CD8-positive, alpha-beta memory T cell (primary cell): ENCODE results near the gene ARMC5. TPM values are rescaled to one million over a fixed set of nuclear protein-coding genes. Genes with fewer than 3 reads are reported as not detected.
"Not testable (repeated sequence)": the region's sequence is repeated elsewhere in the genome, so short reads cannot be mapped to it uniquely, and the experiment has no call there.

ENCODE experiments used
- CTCF ChIA-PET: fragments of 350-600 bp; sonication (Branson Sonifier 250); formaldehyde crosslinking; loops from one replicate; lab custom pipeline; 2021; ENCODE audit warnings: antibody characterized with exemption; lab: Charles Lee
- POLR2A ChIA-PET: fragments of 350-600 bp; sonication (Branson Sonifier 250); formaldehyde crosslinking; loops from one replicate; lab custom pipeline; 2021; ENCODE audit warnings: antibody characterized with exemption; lab: Charles Lee
- DNase-seq, 5 donors: peaks; one replicate each; pipeline versions ENCODE4 v3.0.0 to v3.0.0-alpha.2; 2020 to 2022; ENCODE audit warnings: mixed read lengths in 1 of 5
- H3K27ac ChIP-seq: one replicate; pipeline ENCODE4 v1.7.0; 2013; ENCODE audit warnings: low read depth, mild to moderate bottlenecking, low read length, moderate library complexity
- H3K27me3 ChIP-seq: 2 replicates; pipeline ENCODE4 v1.7.0; 2013; ENCODE audit warnings: low read length, mild to moderate bottlenecking; ENCODE audit not compliant: insufficient read depth, poor library complexity, severe bottlenecking
- H3K36me3 ChIP-seq: 2 replicates; pipeline ENCODE4 v1.7.0; 2013; ENCODE audit warnings: mild to moderate bottlenecking, low read length, moderate library complexity; ENCODE audit not compliant: insufficient read depth
- H3K4me1 ChIP-seq: 2 replicates; pipeline ENCODE4 v1.7.0; 2013; ENCODE audit warnings: mild to moderate bottlenecking, low read length, moderate library complexity; ENCODE audit not compliant: insufficient read depth
- H3K4me3 ChIP-seq: 2 replicates; pipeline ENCODE4 v1.7.0; 2013; ENCODE audit warnings: mild to moderate bottlenecking, low read length
- H3K9me3 ChIP-seq: 2 replicates; pipeline ENCODE4 v1.7.0; 2013; ENCODE audit warnings: mild to moderate bottlenecking, low read length
- H3K27ac Mint-ChIP-seq, 8 donors: one replicate each; pipeline ENCODE4 v1.8.0; 2020 to 2021; ENCODE audit warnings: mixed read lengths in 8 of 8, mild to moderate bottlenecking in 6 of 8, inconsistent platforms in 3 of 8, moderate library complexity in 3 of 8
- H3K27me3 Mint-ChIP-seq, 2 donors: one replicate each; pipeline ENCODE4 v1.8.0; 2020 to 2021; ENCODE audit warnings: mixed read lengths in 2 of 2, mild to moderate bottlenecking in 1 of 2, moderate library complexity in 1 of 2
- H3K36me3 Mint-ChIP-seq, 3 donors: one replicate each; pipeline ENCODE4 v1.8.0; 2020 to 2021; ENCODE audit warnings: mixed read lengths in 3 of 3, inconsistent platforms in 1 of 3, mild to moderate bottlenecking in 1 of 3
- H3K4me1 Mint-ChIP-seq, 3 donors: one replicate each; pipeline ENCODE4 v1.8.0; 2020 to 2021; ENCODE audit warnings: mixed read lengths in 3 of 3, inconsistent platforms in 1 of 3, mild to moderate bottlenecking in 1 of 3
- H3K4me3 Mint-ChIP-seq, 7 donors: one replicate each; pipeline ENCODE4 v1.8.0; 2020 to 2021; ENCODE audit warnings: mixed read lengths in 7 of 7, mild to moderate bottlenecking in 6 of 7, moderate library complexity in 4 of 7, inconsistent platforms in 2 of 7
- H3K9me3 Mint-ChIP-seq, 5 donors: one replicate each; pipeline ENCODE4 v1.8.0; 2020 to 2022; ENCODE audit warnings: mixed read lengths in 5 of 5, mild to moderate bottlenecking in 3 of 5, moderate library complexity in 2 of 5, inconsistent platforms in 1 of 5
- polyA plus RNA-seq: library from polyadenylated mRNA; unstranded; fragments of 300-500 nt; fragmentation: Illumina TruSeq; gene quantifications from one replicate; pipeline ENCODE4 v1.2.3, GENCODE V29; 2021
- total RNA-seq, 2 experiments: library from RNA; stranded (reverse); gene quantifications; one replicate each; pipeline ENCODE4 v1.2.3, GENCODE V29; 2021

Gene ARMC5
- total and polyA plus RNA-seq, 3 experiments from 2014 or later, result 9.8 to 15.9 (median 14.3) TPM

DNA sequence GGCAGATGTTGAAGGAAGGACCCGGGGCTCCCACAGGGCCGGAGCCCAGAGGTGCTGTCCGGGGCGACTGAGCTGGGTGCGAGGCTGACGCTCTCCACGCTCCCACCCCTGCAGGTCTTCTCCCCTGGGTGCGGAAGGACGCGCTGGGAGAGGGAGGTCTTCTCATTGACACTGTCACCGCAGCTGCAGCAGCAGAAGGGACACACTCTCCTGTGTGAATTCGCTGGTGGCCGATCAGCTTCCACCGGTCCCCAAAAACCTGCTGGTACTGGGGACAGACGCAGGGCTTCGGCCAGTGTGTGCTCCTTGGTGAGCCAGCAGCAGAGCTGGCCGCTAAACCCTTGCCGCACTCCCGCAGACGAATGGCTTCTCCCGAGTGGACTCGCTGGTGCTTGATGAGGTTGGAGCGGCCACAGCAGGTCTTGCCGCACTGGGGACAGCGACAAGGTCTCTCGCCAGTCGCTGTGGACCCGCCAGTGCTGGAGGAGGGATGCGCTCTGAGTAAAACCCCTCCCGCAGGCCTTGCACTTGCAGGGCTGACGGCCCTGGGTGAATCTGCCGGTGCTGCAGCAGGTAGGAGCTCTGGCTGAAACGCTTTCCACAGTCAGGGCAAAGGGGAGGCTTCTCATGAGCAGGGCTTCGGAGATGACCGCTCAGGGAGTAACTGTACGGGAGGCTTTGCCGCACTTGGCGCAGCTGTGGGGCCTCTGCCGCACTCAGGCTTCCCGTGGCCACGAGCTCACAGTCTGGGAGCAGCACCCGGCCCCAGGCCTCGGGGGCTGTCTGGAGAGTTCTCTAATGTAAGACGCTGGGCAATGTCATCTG lies 22.9 kb upstream of the ARMC5 start:
- Histone ChIP-seq H3K4me3 (no peak overlapping the region), H3K9me3 (no peaks in the 10 kb centered on the region), H3K27me3 (no peaks in the 10 kb centered on the region), H3K27ac (no peak overlapping the region), H3K36me3 (no peaks in the 10 kb centered on the region), H3K4me1 (no peaks in the 10 kb centered on the region)
- Mint-ChIP-seq H3K27ac (peak overlapping the region in 1 of 8 donors; percentile 57), H3K9me3 (no peaks in the 10 kb centered on the region), H3K4me1 (peaks cover 8 to 9% (median 9%) of the 10 kb centered on the region in 3 donors), H3K4me3 (no peak overlapping the region), H3K27me3 (no peaks in the 10 kb centered on the region), H3K36me3 (no peaks in the 10 kb centered on the region)
- CTCF ChIA-PET, result no interaction called here
- POLR2A ChIA-PET, result no interaction called here
- no peak for DNase-seq

DNA sequence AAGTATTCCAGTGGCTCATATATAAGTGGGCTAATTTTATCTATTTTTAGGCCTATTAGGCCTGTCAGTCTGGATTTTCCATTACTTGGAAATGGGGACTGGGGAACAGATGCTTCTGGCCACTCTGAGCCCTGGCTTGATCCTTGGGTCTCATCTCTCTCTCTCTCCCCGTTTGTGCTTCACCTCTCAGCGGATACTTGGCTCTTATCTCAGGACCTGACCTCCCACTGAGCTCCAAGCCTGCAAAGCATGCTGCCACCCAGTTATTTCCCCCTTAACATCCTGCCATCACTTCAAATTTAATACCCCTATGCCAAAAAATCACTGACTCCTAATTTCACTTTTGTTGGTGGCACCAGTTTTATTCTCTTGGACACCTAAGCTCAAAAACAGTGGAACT lies 20.9 kb upstream of the ARMC5 start:
- no peak overlapping the region for H3K4me3 ChIP-seq
- no peaks in the 10 kb centered on the region for H3K9me3 Mint-ChIP-seq
- H3K27ac Mint-ChIP-seq, result peak overlapping the region in 1 of 8 donors; percentile 1

DNA sequence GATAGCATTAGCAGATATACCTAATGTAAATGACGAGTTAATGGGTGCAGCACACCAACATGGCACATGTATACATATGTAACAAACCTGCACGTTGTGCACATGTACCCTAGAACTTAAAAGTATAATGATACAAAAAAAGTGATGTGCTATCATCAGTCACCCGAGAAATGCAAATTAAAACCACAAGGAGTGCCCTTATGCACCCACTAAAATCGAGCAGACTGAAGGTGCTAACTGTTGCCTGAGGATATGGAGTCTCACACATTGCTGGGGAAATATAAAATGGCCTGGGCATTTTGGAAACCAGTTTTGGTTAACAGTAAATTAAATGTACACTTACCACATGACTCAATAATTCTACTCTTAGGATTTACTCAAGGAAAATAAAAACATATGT lies 20.3 kb upstream of the ARMC5 start:
- H3K36me3 Mint-ChIP-seq, CTCF ChIA-PET, H3K9me3 ChIP-seq, H3K27me3 Mint-ChIP-seq, H3K4me3 ChIP-seq, H3K27ac Mint-ChIP-seq, H3K36me3 ChIP-seq, H3K27ac ChIP-seq, H3K4me1 ChIP-seq, H3K9me3 Mint-ChIP-seq, DNase-seq, POLR2A ChIA-PET, H3K27me3 ChIP-seq: not testable (repeated sequence)
- peak overlapping the region in 1 of 7 donors; percentile 55 for H3K4me3 Mint-ChIP-seq
- H3K4me1 Mint-ChIP-seq, result peaks cover 12 to 19% (median 18%) of the 10 kb centered on the region in 3 donors

More for the DNA sequence above, 20.9 kb upstream of the ARMC5 start:
- Histone ChIP-seq H3K36me3 (no peaks in the 10 kb centered on the region), H3K4me1 (no peaks in the 10 kb centered on the region), H3K27me3 (no peaks in the 10 kb centered on the region), H3K9me3 (no peaks in the 10 kb centered on the region), H3K27ac (no peak overlapping the region)
- ChIA-PET CTCF (no interaction called here), POLR2A (no interaction called here)
- Mint-ChIP-seq H3K36me3 (peaks cover 0 to 2% (median 0%) of the 10 kb centered on the region in 3 donors), H3K27me3 (peaks cover 0 to 1% of the 10 kb centered on the region in 2 donors), H3K4me1 (peaks cover 12 to 19% (median 18%) of the 10 kb centered on the region in 3 donors), H3K4me3 (no peak overlapping the region)
- no peak for DNase-seq

DNA sequence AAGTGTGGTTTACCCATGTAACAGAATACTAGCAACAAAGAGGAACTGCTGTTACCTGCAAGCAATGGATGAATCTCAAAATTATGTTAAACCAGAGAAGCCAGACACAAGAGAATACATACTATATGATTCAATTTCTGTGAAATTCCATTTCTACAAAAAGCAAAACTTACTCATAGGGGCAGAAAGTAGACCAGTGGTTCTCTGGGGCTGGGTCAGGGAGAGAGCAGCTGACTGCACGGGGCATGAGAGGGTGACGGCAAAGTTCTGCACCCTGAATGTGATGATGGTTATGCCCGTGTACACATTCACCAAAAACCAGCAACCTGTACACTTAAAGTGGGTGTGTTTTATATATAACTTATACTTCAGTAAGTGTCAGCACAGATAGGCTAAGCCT lies 19.8 kb upstream of the ARMC5 start:
- DNase-seq, result no peak

DNA sequence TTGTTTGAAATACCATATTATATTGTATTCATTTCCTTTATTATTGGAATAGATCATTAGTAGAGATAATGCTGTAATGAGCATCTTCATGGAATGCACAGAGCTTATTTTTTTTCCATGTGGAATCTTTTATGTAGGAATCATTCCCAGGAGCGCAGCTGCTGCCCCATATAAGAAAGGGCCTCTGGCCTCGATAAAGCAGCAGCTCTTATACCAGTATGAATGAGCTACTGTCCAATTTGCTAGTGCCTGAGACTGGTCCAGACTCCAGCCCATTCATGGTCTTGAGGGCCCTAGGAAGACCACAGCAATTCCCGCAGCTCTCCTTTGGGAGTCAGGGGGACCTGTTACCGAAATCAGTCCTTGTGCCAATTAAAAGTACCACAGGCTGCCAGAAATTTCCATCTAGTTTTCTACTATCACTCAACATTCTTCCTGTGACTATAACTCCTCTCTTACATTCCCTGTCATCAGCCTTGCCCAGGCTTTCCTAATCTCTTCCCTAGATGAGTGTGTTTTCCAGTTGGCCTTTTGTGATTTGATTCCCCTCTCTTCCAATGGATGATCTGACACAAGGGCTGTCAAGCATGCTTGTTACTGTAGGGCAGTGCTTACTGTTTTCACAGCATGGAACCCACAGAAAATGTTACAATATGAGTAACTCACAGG lies 18.7 kb upstream of the ARMC5 start:
- no peak overlapping the region for H3K27ac ChIP-seq
- H3K9me3 ChIP-seq, result no peaks in the 10 kb centered on the region
- Mint-ChIP-seq H3K36me3 (peaks cover 0 to 2% (median 0%) of the 10 kb centered on the region in 3 donors), H3K4me1 (peaks cover 12 to 19% (median 18%) of the 10 kb centered on the region in 3 donors), H3K4me3 (peak overlapping the region in 3 of 7 donors; percentile 34 to 84 (median 40)), H3K9me3 (no peaks in the 10 kb centered on the region), H3K27me3 (peaks cover 0 to 3% of the 10 kb centered on the region in 2 donors), H3K27ac (peak overlapping the region in 1 of 8 donors; percentile 2)
- H3K4me1 ChIP-seq, result no peaks in the 10 kb centered on the region
- no peaks in the 10 kb centered on the region for H3K27me3 ChIP-seq
- no peaks in the 10 kb centered on the region for H3K36me3 ChIP-seq
- ChIA-PET POLR2A (no interaction called here), CTCF (interaction anchor here (1.6 to 3.3 kb wide), 3 partner anchors 9 to 458 kb away, joined by 3 to 17 read pairs (median 3); no protein-coding TSS in a partner anchor)
- no peak for DNase-seq
- no peak overlapping the region for H3K4me3 ChIP-seq

More for the DNA sequence above, 19.8 kb upstream of the ARMC5 start:
- H3K4me1 ChIP-seq, result no peaks in the 10 kb centered on the region
- H3K27me3 Mint-ChIP-seq, result peaks cover 0 to 1% of the 10 kb centered on the region in 2 donors
- H3K27ac Mint-ChIP-seq, result no peak overlapping the region
- no peaks in the 10 kb centered on the region for H3K27me3 ChIP-seq
- H3K9me3 ChIP-seq, result no peaks in the 10 kb centered on the region
- ChIA-PET POLR2A (no interaction called here), CTCF (no interaction called here)
- H3K27ac ChIP-seq, result no peak overlapping the region
- no peaks in the 10 kb centered on the region for H3K36me3 ChIP-seq
- peak overlapping the region in 1 of 7 donors; percentile 55 for H3K4me3 Mint-ChIP-seq
- no peak overlapping the region for H3K4me3 ChIP-seq
- no peaks in the 10 kb centered on the region for H3K9me3 Mint-ChIP-seq
- peaks cover 0 to 2% (median 0%) of the 10 kb centered on the region in 3 donors for H3K36me3 Mint-ChIP-seq
- peaks cover 12 to 19% (median 18%) of the 10 kb centered on the region in 3 donors for H3K4me1 Mint-ChIP-seq

DNA sequence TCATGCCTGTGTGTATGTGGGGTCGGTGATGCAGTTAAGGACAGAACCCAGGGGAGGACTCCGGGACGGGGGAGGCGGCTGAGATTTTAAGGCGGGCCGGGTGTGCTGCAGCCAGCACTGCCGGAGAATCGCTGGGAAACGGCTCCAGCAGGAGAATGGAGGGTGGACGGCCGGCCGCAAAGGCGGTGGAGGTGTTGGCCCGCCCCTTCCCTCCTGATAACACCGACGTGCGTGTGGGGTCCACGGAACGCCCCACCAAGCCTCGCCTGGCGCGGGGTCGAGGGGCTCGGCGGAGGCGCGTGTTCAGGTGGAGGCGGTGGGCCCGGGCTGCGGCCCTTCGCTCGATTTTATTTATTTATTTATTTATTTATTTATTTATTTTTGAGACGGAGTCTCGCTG lies 17.3 kb upstream of the ARMC5 start:
- H3K36me3 Mint-ChIP-seq, result peaks cover 0 to 2% (median 0%) of the 10 kb centered on the region in 3 donors
- H3K4me3 Mint-ChIP-seq, result peak overlapping the region; percentile 66 to 84 (median 78)
- H3K27me3 Mint-ChIP-seq, result peaks cover 0 to 3% of the 10 kb centered on the region in 2 donors
- POLR2A ChIA-PET, result interaction anchor here (0.8 to 1.8 kb wide), 2 partner anchors 17 to 262 kb away, joined by 4 to 6 read pairs; partner anchors contain the start of gene FUS
- H3K4me3 ChIP-seq, result no peak overlapping the region
- H3K36me3 ChIP-seq, result no peaks in the 10 kb centered on the region
- no peaks in the 10 kb centered on the region for H3K4me1 ChIP-seq
- H3K27ac ChIP-seq, result no peak overlapping the region
- H3K27me3 ChIP-seq, result no peaks in the 10 kb centered on the region
- no peaks in the 10 kb centered on the region for H3K9me3 Mint-ChIP-seq
- no peaks in the 10 kb centered on the region for H3K9me3 ChIP-seq
- no peak for DNase-seq
- H3K27ac Mint-ChIP-seq, result peak overlapping the region in 2 of 8 donors; percentile 58 to 59
- CTCF ChIA-PET, result interaction anchor here (0.7 to 3.3 kb wide), 13 partner anchors 9 to 490 kb away, joined by 3 to 24 read pairs (median 4); partner anchors contain the start of genes ARMC5 and HSD3B7
- peaks cover 12 to 19% (median 18%) of the 10 kb centered on the region in 3 donors for H3K4me1 Mint-ChIP-seq

DNA sequence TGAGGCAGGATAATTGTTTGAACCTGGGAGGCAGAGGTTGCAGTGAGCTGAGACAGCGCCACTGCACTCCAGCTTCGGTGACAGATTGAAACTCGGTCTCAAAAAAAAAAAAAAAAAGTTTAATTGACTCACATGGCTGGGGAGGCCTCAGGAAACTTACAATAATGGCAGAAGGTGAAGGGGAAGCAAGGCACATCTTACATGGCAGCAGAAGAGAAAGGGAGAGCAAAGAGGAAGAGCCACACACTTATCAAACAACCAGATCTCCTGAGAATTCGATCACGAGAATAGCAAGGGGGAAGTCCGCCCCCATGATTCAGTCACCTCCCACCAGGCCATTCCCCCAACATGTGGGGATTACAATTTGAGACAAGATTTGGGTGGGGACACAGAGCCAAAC lies 13.4 kb upstream of the ARMC5 start:
- H3K9me3 ChIP-seq, POLR2A ChIA-PET, H3K4me1 ChIP-seq, H3K27me3 ChIP-seq, H3K36me3 Mint-ChIP-seq, H3K4me3 Mint-ChIP-seq, H3K9me3 Mint-ChIP-seq, H3K36me3 ChIP-seq, H3K4me3 ChIP-seq, H3K27ac ChIP-seq, H3K27me3 Mint-ChIP-seq, DNase-seq, CTCF ChIA-PET: not testable (repeated sequence)
- Mint-ChIP-seq H3K4me1 (peaks cover 6 to 15% (median 11%) of the 10 kb centered on the region in 3 donors), H3K27ac (peak overlapping the region in 2 of 8 donors; percentile 3 to 75)
